Breast epithelium (tissue), 3 donors: ENCODE results near the gene TESMIN.

ENCODE experiments used
- POLR2A ChIP-seq: fragments of 450-650 bp; IDR thresholded peaks from one replicate; pipeline ENCODE4 v1.6.1; 2016; ENCODE audit warnings: antibody characterized with exemption, mild to moderate bottlenecking, moderate library complexity
- POLR2AphosphoS5 ChIP-seq, 3 donors: sonication (generic); formaldehyde crosslinking; IDR thresholded peaks; one replicate each; pipeline ENCODE4 v1.6.1; 2017; ENCODE audit warnings: antibody characterized with exemption in 3 of 3
- TF ChIP-seq, protein P1 (sequence below), 3 donors: fragments of 450-650 bp; IDR thresholded peaks; one replicate each; pipeline ENCODE4 v1.5.1; 2016 to 2017; ENCODE audit warnings: antibody characterized with exemption in 3 of 3, mild to moderate bottlenecking in 3 of 3, moderate library complexity in 3 of 3

DNA sequence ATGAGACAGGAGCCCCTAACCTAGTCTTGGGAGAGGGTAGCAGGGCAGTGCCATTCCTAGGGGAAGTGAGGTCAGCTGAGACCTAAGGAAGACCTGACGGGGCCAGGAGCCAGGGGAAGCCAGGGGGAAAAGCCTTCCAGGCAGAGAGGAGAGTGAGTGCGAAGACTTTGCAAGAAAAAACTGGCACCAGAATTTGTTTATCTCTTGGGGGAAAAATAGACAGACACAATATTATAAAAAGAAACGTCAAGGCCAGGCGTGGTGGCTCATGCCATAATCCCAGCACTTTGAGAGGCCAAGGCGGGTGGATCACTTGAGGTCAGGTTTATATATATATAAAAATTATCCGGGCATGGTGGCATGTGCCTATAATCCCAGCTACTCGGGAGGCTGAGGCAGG is 26.9 kb upstream of the TESMIN start:
- TF ChIP-seq, protein P1, sequence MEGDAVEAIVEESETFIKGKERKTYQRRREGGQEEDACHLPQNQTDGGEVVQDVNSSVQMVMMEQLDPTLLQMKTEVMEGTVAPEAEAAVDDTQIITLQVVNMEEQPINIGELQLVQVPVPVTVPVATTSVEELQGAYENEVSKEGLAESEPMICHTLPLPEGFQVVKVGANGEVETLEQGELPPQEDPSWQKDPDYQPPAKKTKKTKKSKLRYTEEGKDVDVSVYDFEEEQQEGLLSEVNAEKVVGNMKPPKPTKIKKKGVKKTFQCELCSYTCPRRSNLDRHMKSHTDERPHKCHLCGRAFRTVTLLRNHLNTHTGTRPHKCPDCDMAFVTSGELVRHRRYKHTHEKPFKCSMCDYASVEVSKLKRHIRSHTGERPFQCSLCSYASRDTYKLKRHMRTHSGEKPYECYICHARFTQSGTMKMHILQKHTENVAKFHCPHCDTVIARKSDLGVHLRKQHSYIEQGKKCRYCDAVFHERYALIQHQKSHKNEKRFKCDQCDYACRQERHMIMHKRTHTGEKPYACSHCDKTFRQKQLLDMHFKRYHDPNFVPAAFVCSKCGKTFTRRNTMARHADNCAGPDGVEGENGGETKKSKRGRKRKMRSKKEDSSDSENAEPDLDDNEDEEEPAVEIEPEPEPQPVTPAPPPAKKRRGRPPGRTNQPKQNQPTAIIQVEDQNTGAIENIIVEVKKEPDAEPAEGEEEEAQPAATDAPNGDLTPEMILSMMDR (IDR thresholded peaks at IDR 0.05): no peak
- no peak for TF ChIP-seq POLR2A
- no peak for TF ChIP-seq POLR2AphosphoS5 (IDR thresholded peaks at IDR 0.05)
